ENCODE measurements around the gene TDRD7. TPM values are rescaled to one million over a fixed set of nuclear protein-coding genes. Genes with fewer than 3 reads are reported as not detected.
"Not testable (repeated sequence)": the region's sequence is repeated elsewhere in the genome, so short reads cannot be mapped to it uniquely, and the experiment has no call there.

TDRD7 gene
- total RNA-seq, 1 experiment from 2014 or later: 2.8 TPM

DNA sequence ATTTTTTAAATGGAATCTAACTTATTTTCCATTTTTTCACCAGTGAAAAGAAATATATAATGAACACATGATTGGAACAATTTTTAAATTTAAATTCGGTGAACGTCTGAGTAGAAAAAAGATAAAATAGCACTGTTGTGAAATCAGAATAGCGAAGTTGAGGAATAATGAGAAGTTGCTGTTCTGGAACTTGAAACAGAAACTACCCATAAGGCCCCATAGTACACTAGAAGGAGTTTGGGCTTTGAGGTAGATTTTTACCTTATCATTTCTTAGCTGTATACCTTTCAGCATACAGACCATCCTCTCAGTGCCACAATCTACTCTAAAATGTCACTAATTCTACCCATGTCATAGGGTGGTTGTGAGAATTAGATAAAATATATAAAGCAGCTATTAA, 35.1 kb downstream of the TDRD7 start (continued):
- no peak for TF ChIP-seq NR3C1 (CRISPR knock-in tag; conservative IDR thresholded peaks at IDR 0.05; ENCODE audit: low read depth)
- TF ChIP-seq ZNF396 (CRISPR knock-in tag; IDR thresholded peaks at IDR 0.05; ENCODE audit: borderline replicate concordance): no peak

- not testable (repeated sequence) for ATAC-seq; H3K4me1 Mint-ChIP-seq; H3K9me3 Mint-ChIP-seq; H3K36me3 Mint-ChIP-seq; DNase-seq (ENCODE audit: low spot score); H3K27ac Mint-ChIP-seq; H3K4me3 Mint-ChIP-seq
- POLR2A ChIA-PET: interaction anchor here (1.2 kb wide), 1 partner anchor 13 kb away, joined by 3 read pairs; no protein-coding TSS in a partner anchor
- CTCF ChIA-PET: interaction anchor here (1.0 kb wide), 1 partner anchor 145 kb away, joined by 3 read pairs; no protein-coding TSS in a partner anchor
- H3K27me3 Mint-ChIP-seq (ENCODE audit: low read depth): peaks cover 12% of the 10 kb centered on the region; the same call in 1 of the 2 replicates
Observed at GRCh38 chr9:97453573-97453972, 41.7 kb downstream of the TDRD7 start.

DNA sequence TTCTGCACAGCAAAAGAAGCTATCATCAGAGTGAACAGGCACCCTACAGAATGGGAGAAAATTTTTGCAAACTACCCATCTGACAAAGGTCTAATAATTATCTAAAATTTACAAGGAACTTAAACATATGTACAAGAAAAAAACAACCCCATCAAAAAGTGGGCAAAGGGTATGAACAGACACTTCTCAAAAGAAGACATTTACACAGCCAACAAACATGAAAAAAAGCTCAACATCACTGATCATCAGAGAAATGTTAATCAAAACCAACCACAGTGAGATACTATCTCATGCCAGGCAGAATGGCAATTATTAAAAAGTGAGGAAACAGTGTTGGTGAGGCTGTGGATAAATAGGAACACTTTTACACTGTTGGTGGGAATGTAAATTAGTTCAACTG, 44.9 kb downstream of the TDRD7 start:
- H3K9me3 Mint-ChIP-seq; DNase-seq (ENCODE audit: low spot score); CTCF ChIA-PET; ATAC-seq; H3K4me1 Mint-ChIP-seq; H3K27ac Mint-ChIP-seq; H3K36me3 Mint-ChIP-seq; H3K4me3 Mint-ChIP-seq; POLR2A ChIA-PET: not testable (repeated sequence)
- H3K27me3 Mint-ChIP-seq (ENCODE audit: low read depth): peaks cover 12% of the 10 kb centered on the region; the same call in 1 of the 2 replicates

DNA sequence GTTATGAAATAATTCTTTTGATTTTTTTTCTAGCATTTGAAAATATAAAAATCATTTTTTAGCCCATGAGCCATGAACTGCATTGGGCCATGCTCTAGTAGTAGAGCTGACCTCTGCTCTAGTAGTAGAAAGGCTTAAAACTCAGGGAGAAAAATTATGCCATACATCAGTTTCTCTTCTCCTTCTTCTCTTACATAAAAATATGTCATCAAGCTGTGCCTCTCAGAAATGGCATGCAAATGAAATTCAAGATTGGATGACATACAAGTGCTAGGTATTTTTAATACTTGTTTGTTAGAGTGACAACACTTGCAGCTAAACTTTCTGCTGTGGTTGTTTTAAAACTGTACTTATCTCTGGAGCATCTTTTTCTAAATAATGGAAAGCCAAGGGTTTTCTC, 47.4 kb downstream of the TDRD7 start:
- CTCF ChIA-PET: interaction anchor here (1.2 kb wide), 2 partner anchors 9 to 139 kb away, joined by 3 to 4 read pairs; no protein-coding TSS in a partner anchor
- ATAC-seq: no peak
- peaks cover 6% of the 10 kb centered on the region; the same call in 1 of the 2 replicates for H3K27me3 Mint-ChIP-seq (ENCODE audit: low read depth)

More for the DNA sequence above, 47.4 kb downstream of the TDRD7 start:
- Mint-ChIP-seq H3K27ac (no peak overlapping the region), H3K36me3 (no peaks in the 10 kb centered on the region), H3K9me3 (peaks cover 4% of the 10 kb centered on the region), H3K4me1 (peaks cover 7% of the 10 kb centered on the region), H3K4me3 (no peak overlapping the region)
- no peak for TF ChIP-seq ZNF423 (CRISPR knock-in tag; IDR thresholded peaks at IDR 0.05)
- no peak for TF ChIP-seq MAX (CRISPR knock-in tag; IDR thresholded peaks at IDR 0.05)
- TF ChIP-seq, protein P1, sequence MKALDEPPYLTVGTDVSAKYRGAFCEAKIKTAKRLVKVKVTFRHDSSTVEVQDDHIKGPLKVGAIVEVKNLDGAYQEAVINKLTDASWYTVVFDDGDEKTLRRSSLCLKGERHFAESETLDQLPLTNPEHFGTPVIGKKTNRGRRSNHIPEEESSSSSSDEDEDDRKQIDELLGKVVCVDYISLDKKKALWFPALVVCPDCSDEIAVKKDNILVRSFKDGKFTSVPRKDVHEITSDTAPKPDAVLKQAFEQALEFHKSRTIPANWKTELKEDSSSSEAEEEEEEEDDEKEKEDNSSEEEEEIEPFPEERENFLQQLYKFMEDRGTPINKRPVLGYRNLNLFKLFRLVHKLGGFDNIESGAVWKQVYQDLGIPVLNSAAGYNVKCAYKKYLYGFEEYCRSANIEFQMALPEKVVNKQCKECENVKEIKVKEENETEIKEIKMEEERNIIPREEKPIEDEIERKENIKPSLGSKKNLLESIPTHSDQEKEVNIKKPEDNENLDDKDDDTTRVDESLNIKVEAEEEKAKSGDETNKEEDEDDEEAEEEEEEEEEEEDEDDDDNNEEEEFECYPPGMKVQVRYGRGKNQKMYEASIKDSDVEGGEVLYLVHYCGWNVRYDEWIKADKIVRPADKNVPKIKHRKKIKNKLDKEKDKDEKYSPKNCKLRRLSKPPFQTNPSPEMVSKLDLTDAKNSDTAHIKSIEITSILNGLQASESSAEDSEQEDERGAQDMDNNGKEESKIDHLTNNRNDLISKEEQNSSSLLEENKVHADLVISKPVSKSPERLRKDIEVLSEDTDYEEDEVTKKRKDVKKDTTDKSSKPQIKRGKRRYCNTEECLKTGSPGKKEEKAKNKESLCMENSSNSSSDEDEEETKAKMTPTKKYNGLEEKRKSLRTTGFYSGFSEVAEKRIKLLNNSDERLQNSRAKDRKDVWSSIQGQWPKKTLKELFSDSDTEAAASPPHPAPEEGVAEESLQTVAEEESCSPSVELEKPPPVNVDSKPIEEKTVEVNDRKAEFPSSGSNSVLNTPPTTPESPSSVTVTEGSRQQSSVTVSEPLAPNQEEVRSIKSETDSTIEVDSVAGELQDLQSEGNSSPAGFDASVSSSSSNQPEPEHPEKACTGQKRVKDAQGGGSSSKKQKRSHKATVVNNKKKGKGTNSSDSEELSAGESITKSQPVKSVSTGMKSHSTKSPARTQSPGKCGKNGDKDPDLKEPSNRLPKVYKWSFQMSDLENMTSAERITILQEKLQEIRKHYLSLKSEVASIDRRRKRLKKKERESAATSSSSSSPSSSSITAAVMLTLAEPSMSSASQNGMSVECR (CRISPR knock-in tag; IDR thresholded peaks at IDR 0.05; ENCODE audit: borderline replicate concordance): no peak
- no peak for TF ChIP-seq FOXP1 (CRISPR knock-in tag; IDR thresholded peaks at IDR 0.05; ENCODE audit: borderline replicate concordance)
- TF ChIP-seq, protein P2, sequence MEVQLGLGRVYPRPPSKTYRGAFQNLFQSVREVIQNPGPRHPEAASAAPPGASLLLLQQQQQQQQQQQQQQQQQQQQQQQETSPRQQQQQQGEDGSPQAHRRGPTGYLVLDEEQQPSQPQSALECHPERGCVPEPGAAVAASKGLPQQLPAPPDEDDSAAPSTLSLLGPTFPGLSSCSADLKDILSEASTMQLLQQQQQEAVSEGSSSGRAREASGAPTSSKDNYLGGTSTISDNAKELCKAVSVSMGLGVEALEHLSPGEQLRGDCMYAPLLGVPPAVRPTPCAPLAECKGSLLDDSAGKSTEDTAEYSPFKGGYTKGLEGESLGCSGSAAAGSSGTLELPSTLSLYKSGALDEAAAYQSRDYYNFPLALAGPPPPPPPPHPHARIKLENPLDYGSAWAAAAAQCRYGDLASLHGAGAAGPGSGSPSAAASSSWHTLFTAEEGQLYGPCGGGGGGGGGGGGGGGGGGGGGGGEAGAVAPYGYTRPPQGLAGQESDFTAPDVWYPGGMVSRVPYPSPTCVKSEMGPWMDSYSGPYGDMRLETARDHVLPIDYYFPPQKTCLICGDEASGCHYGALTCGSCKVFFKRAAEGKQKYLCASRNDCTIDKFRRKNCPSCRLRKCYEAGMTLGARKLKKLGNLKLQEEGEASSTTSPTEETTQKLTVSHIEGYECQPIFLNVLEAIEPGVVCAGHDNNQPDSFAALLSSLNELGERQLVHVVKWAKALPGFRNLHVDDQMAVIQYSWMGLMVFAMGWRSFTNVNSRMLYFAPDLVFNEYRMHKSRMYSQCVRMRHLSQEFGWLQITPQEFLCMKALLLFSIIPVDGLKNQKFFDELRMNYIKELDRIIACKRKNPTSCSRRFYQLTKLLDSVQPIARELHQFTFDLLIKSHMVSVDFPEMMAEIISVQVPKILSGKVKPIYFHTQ (CRISPR knock-in tag; IDR thresholded peaks at IDR 0.05): no peak
- TF ChIP-seq NR3C1 (CRISPR knock-in tag; conservative IDR thresholded peaks at IDR 0.05; ENCODE audit: low read depth): no peak
- no peak for TF ChIP-seq JUN (CRISPR knock-in tag; IDR thresholded peaks at IDR 0.05)
- TF ChIP-seq ZNF138 (CRISPR knock-in tag; conservative IDR thresholded peaks at IDR 0.05): no peak
- no peak for TF ChIP-seq GABPB1 (CRISPR knock-in tag; IDR thresholded peaks at IDR 0.05)
- TF ChIP-seq ZNF281 (CRISPR knock-in tag; IDR thresholded peaks at IDR 0.05): no peak
- TF ChIP-seq, protein P3, sequence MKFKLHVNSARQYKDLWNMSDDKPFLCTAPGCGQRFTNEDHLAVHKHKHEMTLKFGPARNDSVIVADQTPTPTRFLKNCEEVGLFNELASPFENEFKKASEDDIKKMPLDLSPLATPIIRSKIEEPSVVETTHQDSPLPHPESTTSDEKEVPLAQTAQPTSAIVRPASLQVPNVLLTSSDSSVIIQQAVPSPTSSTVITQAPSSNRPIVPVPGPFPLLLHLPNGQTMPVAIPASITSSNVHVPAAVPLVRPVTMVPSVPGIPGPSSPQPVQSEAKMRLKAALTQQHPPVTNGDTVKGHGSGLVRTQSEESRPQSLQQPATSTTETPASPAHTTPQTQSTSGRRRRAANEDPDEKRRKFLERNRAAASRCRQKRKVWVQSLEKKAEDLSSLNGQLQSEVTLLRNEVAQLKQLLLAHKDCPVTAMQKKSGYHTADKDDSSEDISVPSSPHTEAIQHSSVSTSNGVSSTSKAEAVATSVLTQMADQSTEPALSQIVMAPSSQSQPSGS (CRISPR knock-in tag; IDR thresholded peaks at IDR 0.05; ENCODE audit: borderline replicate concordance, low read depth): no peak
- TF ChIP-seq MXD4 (CRISPR knock-in tag; IDR thresholded peaks at IDR 0.05; ENCODE audit: borderline replicate concordance): no peak
- TF ChIP-seq, protein P4, sequence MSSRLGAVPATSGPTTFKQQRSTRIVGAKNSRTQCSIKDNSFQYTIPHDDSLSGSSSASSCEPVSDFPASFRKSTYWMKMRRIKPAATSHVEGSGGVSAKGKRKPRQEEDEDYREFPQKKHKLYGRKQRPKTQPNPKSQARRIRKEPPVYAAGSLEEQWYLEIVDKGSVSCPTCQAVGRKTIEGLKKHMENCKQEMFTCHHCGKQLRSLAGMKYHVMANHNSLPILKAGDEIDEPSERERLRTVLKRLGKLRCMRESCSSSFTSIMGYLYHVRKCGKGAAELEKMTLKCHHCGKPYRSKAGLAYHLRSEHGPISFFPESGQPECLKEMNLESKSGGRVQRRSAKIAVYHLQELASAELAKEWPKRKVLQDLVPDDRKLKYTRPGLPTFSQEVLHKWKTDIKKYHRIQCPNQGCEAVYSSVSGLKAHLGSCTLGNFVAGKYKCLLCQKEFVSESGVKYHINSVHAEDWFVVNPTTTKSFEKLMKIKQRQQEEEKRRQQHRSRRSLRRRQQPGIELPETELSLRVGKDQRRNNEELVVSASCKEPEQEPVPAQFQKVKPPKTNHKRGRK (CRISPR knock-in tag; IDR thresholded peaks at IDR 0.05; ENCODE audit: borderline replicate concordance): no peak
- no peak for TF ChIP-seq SP1 (CRISPR knock-in tag; conservative IDR thresholded peaks at IDR 0.05)
- no peak for DNase-seq (ENCODE audit: low spot score)
- POLR2A ChIA-PET: no interaction called here

All from WTC11 (cell line).